ENCODE measurements around the gene LMO2.

GRCh38 chr11:33881651-33882503 is 10.0 kb downstream of the LMO2 start:
- TF ChIP-seq CTCF (IDR thresholded peaks at IDR 0.05) (no peak), EZH2 (IDR thresholded peaks at IDR 0.05; ENCODE audit: borderline replicate concordance, insufficient read depth, low read depth, low read length, poor library complexity, severe bottlenecking) (no peak)
